Endothelial cell of hepatic sinusoid (primary cell): ENCODE measurements around the gene SRPX.

Experiments
- in situ Hi-C: cut with HindIII; loops from 2 replicates; pipeline ENCODE4 v1.10.0; 2017; ENCODE audit warnings: low sequenced_read_pairs

SRPX gene

GRCh38 chrX:38142610-38143009, 78.1 kb downstream of the SRPX start:
- in situ Hi-C loops: no loop called here

- in situ Hi-C loops: no loop called here
Measured at GRCh38 chrX:38138900-38139299, 81.8 kb downstream of the SRPX start.

- in situ Hi-C loops: no loop called here
Measured at GRCh38 chrX:38138157-38138891, 82.3 kb downstream of the SRPX start.

GRCh38 chrX:38129366-38129765, 91.3 kb downstream of the SRPX start:
- in situ Hi-C loops: no loop called here

- in situ Hi-C loops: no loop called here
Measured at GRCh38 chrX:38127961-38128360, 92.7 kb downstream of the SRPX start.

- in situ Hi-C loops: no loop called here
Measured at GRCh38 chrX:38126179-38126578, 94.5 kb downstream of the SRPX start.

- in situ Hi-C loops: no loop called here
Measured at GRCh38 chrX:38124000-38124399, 96.7 kb downstream of the SRPX start.

- in situ Hi-C loops: no loop called here
Measured at GRCh38 chrX:38117485-38117884, 103.2 kb downstream of the SRPX start.

GRCh38 chrX:38116706-38117105, 104.0 kb downstream of the SRPX start:
- in situ Hi-C loops: no loop called here

GRCh38 chrX:38112566-38112965, 108.1 kb downstream of the SRPX start:
- in situ Hi-C loops: no loop called here

- in situ Hi-C loops: no loop called here
Measured at GRCh38 chrX:38111196-38111595, 109.5 kb downstream of the SRPX start.

GRCh38 chrX:38110231-38110630, 110.4 kb downstream of the SRPX start:
- in situ Hi-C loops: no loop called here

- in situ Hi-C loops: no loop called here
Measured at GRCh38 chrX:38109042-38109898, 111.4 kb downstream of the SRPX start.

GRCh38 chrX:38108364-38108763, 112.3 kb downstream of the SRPX start:
- in situ Hi-C loops: no loop called here

- in situ Hi-C loops: no loop called here
Measured at GRCh38 chrX:38106991-38107655, 113.5 kb downstream of the SRPX start.

GRCh38 chrX:38105216-38105725, 115.4 kb downstream of the SRPX start:
- in situ Hi-C loops: no loop called here

GRCh38 chrX:38103857-38104812, 116.5 kb downstream of the SRPX start:
- in situ Hi-C loops: no loop called here

GRCh38 chrX:38102875-38103274, 117.8 kb downstream of the SRPX start:
- in situ Hi-C loops: no loop called here

- in situ Hi-C loops: no loop called here
Measured at GRCh38 chrX:38102240-38102639, 118.4 kb downstream of the SRPX start.

- in situ Hi-C loops: no loop called here
Measured at GRCh38 chrX:38099688-38100087, 121.0 kb downstream of the SRPX start.
